ENCODE measurements around the gene HSPB8.

Gene HSPB8

GRCh38 chr12:119181202-119181601, 2.5 kb downstream of the HSPB8 start:
- H3K36me3 Mint-ChIP-seq (ENCODE audit: low read depth): no peaks in the 10 kb centered on the region

GRCh38 chr12:119181944-119182343, 3.2 kb downstream of the HSPB8 start:
- H3K27me3 Mint-ChIP-seq: peaks cover 5% of the 10 kb centered on the region

More at GRCh38 chr12:119181202-119181601, 2.5 kb downstream of the HSPB8 start:
- H3K4me1 Mint-ChIP-seq (ENCODE audit: low read depth): no peaks in the 10 kb centered on the region
- no peak overlapping the region for H3K27ac Mint-ChIP-seq
- H3K4me3 Mint-ChIP-seq: no peak overlapping the region
- peaks cover 6% of the 10 kb centered on the region for H3K27me3 Mint-ChIP-seq
- H3K9me3 Mint-ChIP-seq: no peaks in the 10 kb centered on the region

GRCh38 chr12:119182701-119183493, 4.2 kb downstream of the HSPB8 start:
- H3K9me3 Mint-ChIP-seq: no peaks in the 10 kb centered on the region

More at GRCh38 chr12:119181944-119182343, 3.2 kb downstream of the HSPB8 start:
- no peaks in the 10 kb centered on the region for H3K36me3 Mint-ChIP-seq (ENCODE audit: low read depth)
- H3K4me3 Mint-ChIP-seq: no peak overlapping the region
- H3K9me3 Mint-ChIP-seq: no peaks in the 10 kb centered on the region
- no peak overlapping the region for H3K27ac Mint-ChIP-seq
- no peaks in the 10 kb centered on the region for H3K4me1 Mint-ChIP-seq (ENCODE audit: low read depth)

GRCh38 chr12:119183942-119184695, 5.4 kb downstream of the HSPB8 start:
- no peak overlapping the region for H3K27ac Mint-ChIP-seq
- no peaks in the 10 kb centered on the region for H3K9me3 Mint-ChIP-seq
- no peaks in the 10 kb centered on the region for H3K4me1 Mint-ChIP-seq (ENCODE audit: low read depth)
- no peak overlapping the region for H3K4me3 Mint-ChIP-seq
- no peaks in the 10 kb centered on the region for H3K27me3 Mint-ChIP-seq
- no peaks in the 10 kb centered on the region for H3K36me3 Mint-ChIP-seq (ENCODE audit: low read depth)

More at GRCh38 chr12:119182701-119183493, 4.2 kb downstream of the HSPB8 start:
- Mint-ChIP-seq H3K36me3 (ENCODE audit: low read depth) (no peaks in the 10 kb centered on the region), H3K27ac (no peak overlapping the region), H3K4me1 (ENCODE audit: low read depth) (no peaks in the 10 kb centered on the region), H3K4me3 (no peak overlapping the region), H3K27me3 (peaks cover 4% of the 10 kb centered on the region)

GRCh38 chr12:119195256-119195655, 16.5 kb downstream of the HSPB8 start:
- H3K4me1 Mint-ChIP-seq (ENCODE audit: low read depth): no peaks in the 10 kb centered on the region
- no peak overlapping the region for H3K4me3 Mint-ChIP-seq
- no peaks in the 10 kb centered on the region for H3K27me3 Mint-ChIP-seq
- no peaks in the 10 kb centered on the region for H3K36me3 Mint-ChIP-seq (ENCODE audit: low read depth)
- H3K9me3 Mint-ChIP-seq: peaks cover 6% of the 10 kb centered on the region
- H3K27ac Mint-ChIP-seq: no peak overlapping the region

GRCh38 chr12:119198440-119198839, 19.7 kb downstream of the HSPB8 start:
- H3K27ac Mint-ChIP-seq: no peak overlapping the region
- H3K27me3 Mint-ChIP-seq: no peaks in the 10 kb centered on the region
- H3K4me3 Mint-ChIP-seq: no peak overlapping the region
- H3K36me3 Mint-ChIP-seq (ENCODE audit: low read depth): no peaks in the 10 kb centered on the region
- H3K4me1 Mint-ChIP-seq (ENCODE audit: low read depth): no peaks in the 10 kb centered on the region
- H3K9me3 Mint-ChIP-seq: peaks cover 6% of the 10 kb centered on the region

GRCh38 chr12:119200601-119201000, 21.9 kb downstream of the HSPB8 start:
- H3K4me3 Mint-ChIP-seq: no peak overlapping the region
- no peaks in the 10 kb centered on the region for H3K9me3 Mint-ChIP-seq
- H3K36me3 Mint-ChIP-seq (ENCODE audit: low read depth): no peaks in the 10 kb centered on the region
- H3K27ac Mint-ChIP-seq: no peak overlapping the region
- H3K27me3 Mint-ChIP-seq: no peaks in the 10 kb centered on the region
- no peaks in the 10 kb centered on the region for H3K4me1 Mint-ChIP-seq (ENCODE audit: low read depth)

GRCh38 chr12:119201789-119202543, 23.2 kb downstream of the HSPB8 start:
- Mint-ChIP-seq H3K9me3 (no peaks in the 10 kb centered on the region), H3K27ac (no peak overlapping the region), H3K36me3 (ENCODE audit: low read depth) (no peaks in the 10 kb centered on the region), H3K4me3 (no peak overlapping the region), H3K27me3 (no peaks in the 10 kb centered on the region), H3K4me1 (ENCODE audit: low read depth) (no peaks in the 10 kb centered on the region)

GRCh38 chr12:119202544-119202943, 23.8 kb downstream of the HSPB8 start:
- Mint-ChIP-seq H3K9me3 (no peaks in the 10 kb centered on the region), H3K27ac (no peak overlapping the region)

GRCh38 chr12:119204131-119204530, 25.4 kb downstream of the HSPB8 start:
- H3K27me3 Mint-ChIP-seq: no peaks in the 10 kb centered on the region
- H3K4me1 Mint-ChIP-seq (ENCODE audit: low read depth): no peaks in the 10 kb centered on the region
- no peak overlapping the region for H3K4me3 Mint-ChIP-seq
- no peaks in the 10 kb centered on the region for H3K9me3 Mint-ChIP-seq
- no peaks in the 10 kb centered on the region for H3K36me3 Mint-ChIP-seq (ENCODE audit: low read depth)
- no peak overlapping the region for H3K27ac Mint-ChIP-seq

More at GRCh38 chr12:119202544-119202943, 23.8 kb downstream of the HSPB8 start:
- Mint-ChIP-seq H3K36me3 (ENCODE audit: low read depth) (no peaks in the 10 kb centered on the region), H3K4me1 (ENCODE audit: low read depth) (no peaks in the 10 kb centered on the region), H3K4me3 (no peak overlapping the region), H3K27me3 (no peaks in the 10 kb centered on the region)

GRCh38 chr12:119204671-119205285, 26.0 kb downstream of the HSPB8 start:
- H3K4me1 Mint-ChIP-seq (ENCODE audit: low read depth): no peaks in the 10 kb centered on the region
- H3K27me3 Mint-ChIP-seq: no peaks in the 10 kb centered on the region
- no peak overlapping the region for H3K4me3 Mint-ChIP-seq
- H3K36me3 Mint-ChIP-seq (ENCODE audit: low read depth): no peaks in the 10 kb centered on the region
- H3K9me3 Mint-ChIP-seq: no peaks in the 10 kb centered on the region
- no peak overlapping the region for H3K27ac Mint-ChIP-seq

GRCh38 chr12:119206348-119207062, 27.8 kb downstream of the HSPB8 start:
- no peak overlapping the region for H3K27ac Mint-ChIP-seq

GRCh38 chr12:119207063-119207560, 28.4 kb downstream of the HSPB8 start:
- Mint-ChIP-seq H3K36me3 (ENCODE audit: low read depth) (no peaks in the 10 kb centered on the region), H3K27ac (no peak overlapping the region)

More at GRCh38 chr12:119206348-119207062, 27.8 kb downstream of the HSPB8 start:
- H3K36me3 Mint-ChIP-seq (ENCODE audit: low read depth): no peaks in the 10 kb centered on the region
- H3K4me1 Mint-ChIP-seq (ENCODE audit: low read depth): no peaks in the 10 kb centered on the region
- no peak overlapping the region for H3K4me3 Mint-ChIP-seq
- H3K9me3 Mint-ChIP-seq: no peaks in the 10 kb centered on the region
- no peaks in the 10 kb centered on the region for H3K27me3 Mint-ChIP-seq

GRCh38 chr12:119208626-119209061, 29.9 kb downstream of the HSPB8 start:
- H3K4me3 Mint-ChIP-seq: no peak overlapping the region
- H3K36me3 Mint-ChIP-seq (ENCODE audit: low read depth): no peaks in the 10 kb centered on the region
- H3K27ac Mint-ChIP-seq: no peak overlapping the region
- no peaks in the 10 kb centered on the region for H3K4me1 Mint-ChIP-seq (ENCODE audit: low read depth)
- no peaks in the 10 kb centered on the region for H3K27me3 Mint-ChIP-seq
- H3K9me3 Mint-ChIP-seq: no peaks in the 10 kb centered on the region

More at GRCh38 chr12:119207063-119207560, 28.4 kb downstream of the HSPB8 start:
- H3K9me3 Mint-ChIP-seq: no peaks in the 10 kb centered on the region
- no peaks in the 10 kb centered on the region for H3K4me1 Mint-ChIP-seq (ENCODE audit: low read depth)
- H3K27me3 Mint-ChIP-seq: no peaks in the 10 kb centered on the region
- no peak overlapping the region for H3K4me3 Mint-ChIP-seq
